ENCODE measurements around the gene NOD1. TPM values are rescaled to one million over a fixed set of nuclear protein-coding genes. Genes with fewer than 3 reads are reported as not detected.
"Not testable (repeated sequence)": the region's sequence is repeated elsewhere in the genome, so short reads cannot be mapped to it uniquely, and the experiment has no call there.

NOD1 gene
- total RNA-seq, 2 donors from 2014 or later: 12.7 to 14.5 TPM

- intact Hi-C loops (cut with DNase I, micrococcal nuclease); DNase-seq; ATAC-seq: not testable (repeated sequence)
Measured at GRCh38 chr7:30507346-30507900, 28.8 kb upstream of the NOD1 start.

GRCh38 chr7:30505174-30505697, 26.7 kb upstream of the NOD1 start:
- DNase-seq: no peak
- no peak for ATAC-seq
- intact Hi-C loops (cut with DNase I, micrococcal nuclease): no loop called here

GRCh38 chr7:30504301-30505173, 26.0 kb upstream of the NOD1 start, which contains the start of gene GGCT:
GGCT (minus strand) TSS chr7:30504829; CDS start chr7:30504709, 120 bp downstream.
- peak; percentile 93 for ATAC-seq
- intact Hi-C loops (cut with DNase I, micrococcal nuclease): no loop called here

GRCh38 chr7:30503274-30504212, 25.0 kb upstream of the NOD1 start:
- intact Hi-C loops (cut with DNase I, micrococcal nuclease): no loop called here
- DNase-seq (no peak), ATAC-seq (no peak)

More at GRCh38 chr7:30504301-30505173, 26.0 kb upstream of the NOD1 start, which contains the start of gene GGCT:
- peak; percentile 98 to 99 for DNase-seq

- intact Hi-C loops (cut with DNase I, micrococcal nuclease): no loop called here
- no peak for ATAC-seq
Measured at GRCh38 chr7:30502470-30503251, 24.1 kb upstream of the NOD1 start.

GRCh38 chr7:30501264-30501663, 22.7 kb upstream of the NOD1 start:
- DNase-seq (no peak), ATAC-seq (no peak)
- intact Hi-C loops (cut with DNase I, micrococcal nuclease): no loop called here

More at GRCh38 chr7:30502470-30503251, 24.1 kb upstream of the NOD1 start:
- DNase-seq: no peak

- intact Hi-C loops (cut with DNase I, micrococcal nuclease): no loop called here
- DNase-seq: no peak
- ATAC-seq: peak; percentile 90
Measured at GRCh38 chr7:30493228-30493627, 14.6 kb upstream of the NOD1 start.

- intact Hi-C loops (cut with DNase I, micrococcal nuclease): no loop called here
- ATAC-seq (no peak), DNase-seq (no peak)
Measured at GRCh38 chr7:30491417-30491816, 12.8 kb upstream of the NOD1 start.

- intact Hi-C loops (cut with DNase I, micrococcal nuclease): no loop called here
- no peak for ATAC-seq
Measured at GRCh38 chr7:30487371-30487770, 8.8 kb upstream of the NOD1 start.

GRCh38 chr7:30485667-30486066, 7.1 kb upstream of the NOD1 start:
- intact Hi-C loops (cut with DNase I, micrococcal nuclease): no loop called here
- ATAC-seq (no peak), DNase-seq (no peak)

More at GRCh38 chr7:30487371-30487770, 8.8 kb upstream of the NOD1 start:
- DNase-seq: no peak

GRCh38 chr7:30481416-30481815, 2.8 kb upstream of the NOD1 start:
- DNase-seq; ATAC-seq; intact Hi-C loops (cut with DNase I, micrococcal nuclease): not testable (repeated sequence)

GRCh38 chr7:30479202-30480120, 877 bp upstream of the NOD1 start:
- intact Hi-C loops (cut with DNase I, micrococcal nuclease): no loop called here
- DNase-seq: no peak
- ATAC-seq: peak; percentile 39

- DNase-seq (no peak), ATAC-seq (peak; percentile 24)
- intact Hi-C loops (cut with DNase I, micrococcal nuclease): no loop called here
Measured at GRCh38 chr7:30476459-30477145, 2.0 kb downstream of the NOD1 start.

GRCh38 chr7:30475580-30475979, 3.0 kb downstream of the NOD1 start:
- intact Hi-C loops (cut with DNase I, micrococcal nuclease): no loop called here
- DNase-seq: no peak
- ATAC-seq: no peak

GRCh38 chr7:30474893-30475292, 3.7 kb downstream of the NOD1 start:
- ATAC-seq (no peak), DNase-seq (no peak)
- intact Hi-C loops (cut with DNase I, micrococcal nuclease): no loop called here

GRCh38 chr7:30474485-30474884, 4.1 kb downstream of the NOD1 start:
- intact Hi-C loops (cut with DNase I, micrococcal nuclease): no loop called here
- DNase-seq (no peak), ATAC-seq (no peak)

- intact Hi-C loops (cut with DNase I, micrococcal nuclease): no loop called here
- ATAC-seq: no peak
- DNase-seq: no peak
Measured at GRCh38 chr7:30473903-30474302, 4.7 kb downstream of the NOD1 start.
